Caco-2 (cell line): ENCODE results near the gene TPRX2. TPM values are rescaled to one million over a fixed set of nuclear protein-coding genes. Genes with fewer than 3 reads are reported as not detected.
"Not testable (repeated sequence)": the region's sequence is repeated elsewhere in the genome, so short reads cannot be mapped to it uniquely, and the experiment has no call there.

Source experiments
- Bru-seq: library from RNA; stranded (reverse); fragments of 400-500 nt; gene quantifications from one replicate; lab custom pipeline; 2021; lab: Mats Ljungman, UMichigan
- BruChase-seq, 2 experiments: library from RNA; stranded (reverse); fragments of 400-500 nt; gene quantifications; one replicate each; lab custom pipeline; 2021; lab: Mats Ljungman, UMichigan
- BruUV-seq: library from RNA; stranded (reverse); fragments of 400-500 nt; replicated peaks from 2 replicates; lab custom pipeline; 2021; lab: Mats Ljungman, UMichigan
- CTCF ChIA-PET: fragments of 300-600 bp; sonication (Branson Sonifier 250); formaldehyde crosslinking; loops from one replicate; lab custom pipeline; 2022; ENCODE audit warnings: antibody characterized with exemption; lab: Charles Lee
- POLR2A ChIA-PET: fragments of 300-600 bp; sonication (Branson Sonifier 250); formaldehyde crosslinking; loops from one replicate; lab custom pipeline; 2022; ENCODE audit warnings: antibody characterized with exemption; lab: Charles Lee
- DNase-seq, 2 experiments: peaks; one replicate each; pipeline versions ENCODE4 v3.0.0 to v3.0.0-alpha.2; 2020 to 2022
- H3K27me3 ChIP-seq: replicated peaks from 2 replicates; pipeline ENCODE4 v1.6.0; 2011; ENCODE audit warnings: low read length; ENCODE audit not compliant: control insufficient read depth, insufficient read depth
- H3K36me3 ChIP-seq: 2 replicates; pipeline ENCODE4 v1.5.1; 2011; ENCODE audit warnings: low read length; ENCODE audit not compliant: control insufficient read depth, insufficient read depth
- H3K4me1 ChIP-seq: fragments of 250-450 bp; sonication (Bioruptor Pico); 2 replicates; pipeline ENCODE4 v1.5.1; 2020; ENCODE audit warnings: mild to moderate bottlenecking
- H3K4me3 ChIP-seq: 2 replicates; pipeline ENCODE4 v1.5.1; 2011; ENCODE audit warnings: low read depth, mild to moderate bottlenecking, control low read depth, low read length
- H3K9me3 ChIP-seq: fragments of 250-450 bp; sonication (Bioruptor Pico); 2 replicates; pipeline ENCODE4 v1.5.1; 2020; ENCODE audit warnings: mild to moderate bottlenecking, moderate library complexity
- H3K27ac Mint-ChIP-seq: one replicate; pipeline ENCODE4 v1.8.0; 2022; ENCODE audit warnings: mixed read lengths; ENCODE audit not compliant: unreplicated experiment
- H3K27me3 Mint-ChIP-seq: one replicate; pipeline ENCODE4 v1.8.0; 2022; ENCODE audit warnings: mixed read lengths; ENCODE audit not compliant: insufficient read depth, unreplicated experiment
- H3K36me3 Mint-ChIP-seq: one replicate; pipeline ENCODE4 v1.8.0; 2022; ENCODE audit warnings: mild to moderate bottlenecking, mixed read lengths; ENCODE audit not compliant: insufficient read depth, unreplicated experiment
- H3K4me1 Mint-ChIP-seq: one replicate; pipeline ENCODE4 v1.8.0; 2022; ENCODE audit warnings: low read depth, mixed read lengths; ENCODE audit not compliant: unreplicated experiment
- H3K4me3 Mint-ChIP-seq: one replicate; pipeline ENCODE4 v1.8.0; 2022; ENCODE audit warnings: mild to moderate bottlenecking, moderate library complexity, mixed read lengths; ENCODE audit not compliant: unreplicated experiment
- H3K9me3 Mint-ChIP-seq: one replicate; pipeline ENCODE4 v1.8.0; 2022; ENCODE audit warnings: mixed read lengths; ENCODE audit not compliant: unreplicated experiment
- CTCF ChIP-seq, 2 experiments: fragments of 200-600 bp in 1 of 2; IDR thresholded peaks; 1 replicate in 1 of 2; 2 replicates in 1 of 2; pipeline versions ENCODE4 v1.5.1 to v1.8.0; 2011 to 2022; ENCODE audit warnings: antibody characterized with exemption in 1 of 2, control low read depth in 1 of 2, inconsistent platforms in 1 of 2, low read depth in 1 of 2, low read length in 1 of 2, mild to moderate bottlenecking in 1 of 2, moderate library complexity in 1 of 2; ENCODE audit not compliant: insufficient read depth in 1 of 2, severe bottlenecking in 1 of 2, unreplicated experiment in 1 of 2
- intact Hi-C: fragments of 100-400 bp; cut with micrococcal nuclease; formaldehyde crosslinking; loops from one replicate; pipeline ENCODE4 v1.10.0; 2022; ENCODE audit not compliant: unreplicated experiment
- long read RNA-seq: library from polyadenylated mRNA; stranded (forward); transcript quantifications from one replicate; pipeline ENCODE4 v2.0.0, GENCODE V29; 2022
- total RNA-seq: library from RNA; stranded (reverse); gene quantifications from 2 replicates; pipeline ENCODE4 v1.2.3, GENCODE V29; 2022

The TPRX2 gene
- total RNA-seq (not detected in 2 replicates), Bru-seq, nascent RNA (not detected), BruChase-seq, experiment 1, labeled RNA remaining after a 2-hour chase (not detected), BruChase-seq, experiment 2, labeled RNA remaining after a 6-hour chase (not detected)
- long read RNA-seq: 0 reads

GRCh38 chr19:47858646-47859285 lies at the start of gene TPRX2:
Gene TPRX2, plus strand, starts transcription at chr19:47859235. Its CDS starts 12 bp downstream, at chr19:47859247.
- H3K4me1 ChIP-seq, H3K9me3 Mint-ChIP-seq, CTCF ChIA-PET, H3K27ac Mint-ChIP-seq, POLR2A ChIA-PET, H3K9me3 ChIP-seq, intact Hi-C loops, H3K4me3 Mint-ChIP-seq, H3K27me3 Mint-ChIP-seq, BruUV-seq, H3K36me3 ChIP-seq, H3K4me3 ChIP-seq, H3K36me3 Mint-ChIP-seq, H3K4me1 Mint-ChIP-seq, DNase-seq, H3K27me3 ChIP-seq: not testable (repeated sequence)

GRCh38 chr19:47813304-47813994 lies 45.6 kb upstream of the TPRX2 start:
- no peak overlapping the region for H3K27ac Mint-ChIP-seq
- no peaks in the 10 kb centered on the region for H3K27me3 Mint-ChIP-seq
- TF ChIP-seq CTCF (IDR thresholded peaks at IDR 0.05; ENCODE audit: insufficient read depth in 1 of 2, low read depth in 1 of 2, low read length in 1 of 2, severe bottlenecking in 1 of 2, unreplicated experiment in 1 of 2): peak; percentile 81 to 86
- H3K9me3 Mint-ChIP-seq: no peaks in the 10 kb centered on the region
- ChIA-PET CTCF (interaction anchor here (0.7 kb wide), 1 partner anchor 13 kb away, joined by 3 read pairs; no protein-coding TSS in a partner anchor), POLR2A (no interaction called here)
- Histone ChIP-seq H3K9me3 (no peaks in the 10 kb centered on the region), H3K36me3 (no peaks in the 10 kb centered on the region), H3K27me3 (no peaks in the 10 kb centered on the region), H3K4me1 (no peaks in the 10 kb centered on the region), H3K4me3 (no peak overlapping the region)
- intact Hi-C loops: loop anchor here (1.0 kb wide), 1 partner anchor 50 kb away; no protein-coding TSS in a partner anchor
- no peaks in the 10 kb centered on the region for H3K36me3 Mint-ChIP-seq
- DNase-seq: peak; percentile 85 to 92
- BruUV-seq: no TSS peak
- no peaks in the 10 kb centered on the region for H3K4me1 Mint-ChIP-seq
- no peak overlapping the region for H3K4me3 Mint-ChIP-seq

- no peak for DNase-seq
- no peaks in the 10 kb centered on the region for H3K27me3 ChIP-seq
- intact Hi-C loops: loop anchor here (1.0 kb wide), 1 partner anchor 49 kb away; no protein-coding TSS in a partner anchor
- no peaks in the 10 kb centered on the region for H3K9me3 Mint-ChIP-seq
- no peaks in the 10 kb centered on the region for H3K9me3 ChIP-seq
- H3K4me3 Mint-ChIP-seq: no peak overlapping the region
- no peaks in the 10 kb centered on the region for H3K4me1 ChIP-seq
- no peak for TF ChIP-seq CTCF (IDR thresholded peaks at IDR 0.05; ENCODE audit: insufficient read depth in 1 of 2, low read depth in 1 of 2, low read length in 1 of 2, severe bottlenecking in 1 of 2, unreplicated experiment in 1 of 2)
- no peak overlapping the region for H3K4me3 ChIP-seq
- BruUV-seq: no TSS peak
- H3K36me3 Mint-ChIP-seq: no peaks in the 10 kb centered on the region
- POLR2A ChIA-PET: no interaction called here
- no peaks in the 10 kb centered on the region for H3K36me3 ChIP-seq
- no peaks in the 10 kb centered on the region for H3K27me3 Mint-ChIP-seq
- H3K27ac Mint-ChIP-seq: no peak overlapping the region
- no peaks in the 10 kb centered on the region for H3K4me1 Mint-ChIP-seq
- CTCF ChIA-PET: interaction anchor here (0.6 to 0.7 kb wide), 2 partner anchors 59 to 792 kb away, joined by 3 to 4 read pairs; no protein-coding TSS in a partner anchor
These were observed 45.1 kb upstream of the TPRX2 start for GRCh38 chr19:47813995-47814328.

- DNase-seq, H3K36me3 ChIP-seq, H3K36me3 Mint-ChIP-seq, H3K9me3 Mint-ChIP-seq, POLR2A ChIA-PET, H3K4me1 Mint-ChIP-seq, H3K4me3 ChIP-seq, H3K27me3 ChIP-seq, BruUV-seq, H3K27me3 Mint-ChIP-seq, H3K4me1 ChIP-seq, H3K9me3 ChIP-seq, intact Hi-C loops, H3K27ac Mint-ChIP-seq, H3K4me3 Mint-ChIP-seq, CTCF ChIA-PET: not testable (repeated sequence)
These were observed 42.8 kb upstream of the TPRX2 start for GRCh38 chr19:47816270-47816669.

- H3K27me3 Mint-ChIP-seq, H3K4me3 ChIP-seq, intact Hi-C loops, BruUV-seq, DNase-seq, H3K4me3 Mint-ChIP-seq, H3K4me1 Mint-ChIP-seq, H3K27me3 ChIP-seq, H3K36me3 ChIP-seq, H3K27ac Mint-ChIP-seq, H3K9me3 ChIP-seq, POLR2A ChIA-PET, H3K36me3 Mint-ChIP-seq, H3K4me1 ChIP-seq, CTCF ChIA-PET, H3K9me3 Mint-ChIP-seq: not testable (repeated sequence)
These were observed 40.8 kb upstream of the TPRX2 start for GRCh38 chr19:47818221-47818620.
